ENCODE data around the gene FAM240B. TPM values are rescaled to one million over a fixed set of nuclear protein-coding genes. Genes with fewer than 3 reads are reported as not detected.

The FAM240B gene
- polyA plus RNA-seq, 3 donors, result not detected

GRCh38 chr9:38747941-38748340 is 28.0 kb upstream of the FAM240B start:
- Mint-ChIP-seq H3K9me3 (peaks cover 0 to 14% (median 0%) of the 10 kb centered on the region in 7 donors), H3K36me3 (no peaks in the 10 kb centered on the region), H3K4me3 (no peak overlapping the region), H3K27me3 (ENCODE audit: low read depth in 3 of 3) (peaks cover 0 to 2% (median 0%) of the 10 kb centered on the region in 3 donors), H3K27ac (no peak overlapping the region), H3K4me1 (no peaks in the 10 kb centered on the region)
- no peak for DNase-seq
- no peak overlapping the region for H3K27ac ChIP-seq (ENCODE audit: low read depth in 1 of 2, low read length in 2 of 2)
- intact Hi-C loops (cut with micrococcal nuclease), result no loop called here
- no peak overlapping the region for H3K4me3 ChIP-seq (replicated peaks in 1 of 3; ENCODE audit: low read depth in 2 of 3, low read length in 3 of 3)
- no peaks in the 10 kb centered on the region for H4K20me1 ChIP-seq (ENCODE audit: insufficient read depth, low read length)
- TF ChIP-seq, protein P1, sequence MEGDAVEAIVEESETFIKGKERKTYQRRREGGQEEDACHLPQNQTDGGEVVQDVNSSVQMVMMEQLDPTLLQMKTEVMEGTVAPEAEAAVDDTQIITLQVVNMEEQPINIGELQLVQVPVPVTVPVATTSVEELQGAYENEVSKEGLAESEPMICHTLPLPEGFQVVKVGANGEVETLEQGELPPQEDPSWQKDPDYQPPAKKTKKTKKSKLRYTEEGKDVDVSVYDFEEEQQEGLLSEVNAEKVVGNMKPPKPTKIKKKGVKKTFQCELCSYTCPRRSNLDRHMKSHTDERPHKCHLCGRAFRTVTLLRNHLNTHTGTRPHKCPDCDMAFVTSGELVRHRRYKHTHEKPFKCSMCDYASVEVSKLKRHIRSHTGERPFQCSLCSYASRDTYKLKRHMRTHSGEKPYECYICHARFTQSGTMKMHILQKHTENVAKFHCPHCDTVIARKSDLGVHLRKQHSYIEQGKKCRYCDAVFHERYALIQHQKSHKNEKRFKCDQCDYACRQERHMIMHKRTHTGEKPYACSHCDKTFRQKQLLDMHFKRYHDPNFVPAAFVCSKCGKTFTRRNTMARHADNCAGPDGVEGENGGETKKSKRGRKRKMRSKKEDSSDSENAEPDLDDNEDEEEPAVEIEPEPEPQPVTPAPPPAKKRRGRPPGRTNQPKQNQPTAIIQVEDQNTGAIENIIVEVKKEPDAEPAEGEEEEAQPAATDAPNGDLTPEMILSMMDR (IDR thresholded peaks at IDR 0.05), result no peak
- H3K36me3 ChIP-seq (replicated peaks in 1 of 2; ENCODE audit: control insufficient read depth in 1 of 2, insufficient read depth in 2 of 2, low read length in 2 of 2), result no peaks in the 10 kb centered on the region
- no peak overlapping the region for H3K4me2 ChIP-seq (replicated peaks; ENCODE audit: extremely low read depth, low read length, poor library complexity, severe bottlenecking)
- H3K79me2 ChIP-seq (ENCODE audit: insufficient read depth, low read length), result no peaks in the 10 kb centered on the region
- H2AFZ ChIP-seq (ENCODE audit: insufficient read depth, low read depth, low read length, poor library complexity, severe bottlenecking), result no peak overlapping the region
- H3K27me3 ChIP-seq (ENCODE audit: control insufficient read depth in 2 of 2, insufficient read depth in 2 of 2, low read length in 2 of 2), result no peaks in the 10 kb centered on the region
- H3K9me3 ChIP-seq (replicated peaks in 1 of 2; ENCODE audit: control insufficient read depth in 1 of 2, insufficient read depth in 1 of 2, low read length in 2 of 2), result no peaks in the 10 kb centered on the region
- H3K9ac ChIP-seq (ENCODE audit: insufficient read depth, low read length, poor library complexity, severe bottlenecking), result no peak overlapping the region
- no peaks in the 10 kb centered on the region for H3K4me1 ChIP-seq (ENCODE audit: control insufficient read depth in 1 of 2, insufficient read depth in 2 of 2, low read length in 2 of 2)
- no CpG with 5 or more reads among the region's 1 CpG for WGBS (ENCODE audit: insufficient coverage)

GRCh38 chr9:38747067-38747466 is 27.1 kb upstream of the FAM240B start:
- no peak for DNase-seq
- Histone ChIP-seq H3K36me3 (replicated peaks in 1 of 2; ENCODE audit: control insufficient read depth in 1 of 2, insufficient read depth in 2 of 2, low read length in 2 of 2) (no peaks in the 10 kb centered on the region), H3K9ac (ENCODE audit: insufficient read depth, low read length, poor library complexity, severe bottlenecking) (no peak overlapping the region), H3K4me3 (replicated peaks in 1 of 3; ENCODE audit: low read depth in 2 of 3, low read length in 3 of 3) (no peak overlapping the region), H3K79me2 (ENCODE audit: insufficient read depth, low read length) (no peaks in the 10 kb centered on the region), H4K20me1 (ENCODE audit: insufficient read depth, low read length) (no peaks in the 10 kb centered on the region), H2AFZ (ENCODE audit: insufficient read depth, low read depth, low read length, poor library complexity, severe bottlenecking) (no peak overlapping the region), H3K4me2 (replicated peaks; ENCODE audit: extremely low read depth, low read length, poor library complexity, severe bottlenecking) (no peak overlapping the region), H3K27ac (ENCODE audit: low read depth in 1 of 2, low read length in 2 of 2) (no peak overlapping the region), H3K4me1 (ENCODE audit: control insufficient read depth in 1 of 2, insufficient read depth in 2 of 2, low read length in 2 of 2) (no peaks in the 10 kb centered on the region), H3K27me3 (ENCODE audit: control insufficient read depth in 2 of 2, insufficient read depth in 2 of 2, low read length in 2 of 2) (no peaks in the 10 kb centered on the region), H3K9me3 (replicated peaks in 1 of 2; ENCODE audit: control insufficient read depth in 1 of 2, insufficient read depth in 1 of 2, low read length in 2 of 2) (no peaks in the 10 kb centered on the region)
- 89% methylated on average over 7 of the region's 8 CpGs for WGBS (ENCODE audit: insufficient coverage)
- Mint-ChIP-seq H3K27ac (no peak overlapping the region), H3K9me3 (peaks cover 0 to 14% (median 0%) of the 10 kb centered on the region in 7 donors), H3K4me3 (no peak overlapping the region), H3K4me1 (no peaks in the 10 kb centered on the region), H3K36me3 (no peaks in the 10 kb centered on the region), H3K27me3 (ENCODE audit: low read depth in 3 of 3) (peaks cover 0 to 2% (median 0%) of the 10 kb centered on the region in 3 donors)
- intact Hi-C loops (cut with micrococcal nuclease), result no loop called here
- TF ChIP-seq, protein P1 (IDR thresholded peaks at IDR 0.05), result no peak
